Mucosa of stomach (tissue), 1 donor: Measurements from ENCODE around the gene PTPRE.
"Not testable (repeated sequence)": the region's sequence is repeated elsewhere in the genome, so short reads cannot be mapped to it uniquely, and the experiment has no call there.

Experiments used
- H3K27me3 ChIP-seq: one replicate; pipeline ENCODE4 v1.7.0; 2013; ENCODE audit warnings: mild to moderate bottlenecking, low read length; ENCODE audit not compliant: control insufficient read depth, insufficient read depth
- H3K36me3 ChIP-seq: one replicate; pipeline ENCODE4 v1.7.0; 2013; ENCODE audit warnings: low read length; ENCODE audit not compliant: control insufficient read depth, insufficient read depth
- H3K4me1 ChIP-seq: one replicate; pipeline ENCODE4 v1.7.0; 2013; ENCODE audit warnings: mild to moderate bottlenecking, low read length; ENCODE audit not compliant: control insufficient read depth, insufficient read depth
- H3K4me3 ChIP-seq: one replicate; pipeline ENCODE4 v1.7.0; 2013; ENCODE audit warnings: low read length
- H3K9ac ChIP-seq: one replicate; pipeline ENCODE4 v1.7.0; 2013; ENCODE audit warnings: mild to moderate bottlenecking, low read length, moderate library complexity
- H3K9me3 ChIP-seq: one replicate; pipeline ENCODE4 v1.7.0; 2013; ENCODE audit warnings: mild to moderate bottlenecking, low read length, moderate library complexity; ENCODE audit not compliant: control insufficient read depth
- donor health status: Pancreatic carcinoma.

PTPRE gene

DNA sequence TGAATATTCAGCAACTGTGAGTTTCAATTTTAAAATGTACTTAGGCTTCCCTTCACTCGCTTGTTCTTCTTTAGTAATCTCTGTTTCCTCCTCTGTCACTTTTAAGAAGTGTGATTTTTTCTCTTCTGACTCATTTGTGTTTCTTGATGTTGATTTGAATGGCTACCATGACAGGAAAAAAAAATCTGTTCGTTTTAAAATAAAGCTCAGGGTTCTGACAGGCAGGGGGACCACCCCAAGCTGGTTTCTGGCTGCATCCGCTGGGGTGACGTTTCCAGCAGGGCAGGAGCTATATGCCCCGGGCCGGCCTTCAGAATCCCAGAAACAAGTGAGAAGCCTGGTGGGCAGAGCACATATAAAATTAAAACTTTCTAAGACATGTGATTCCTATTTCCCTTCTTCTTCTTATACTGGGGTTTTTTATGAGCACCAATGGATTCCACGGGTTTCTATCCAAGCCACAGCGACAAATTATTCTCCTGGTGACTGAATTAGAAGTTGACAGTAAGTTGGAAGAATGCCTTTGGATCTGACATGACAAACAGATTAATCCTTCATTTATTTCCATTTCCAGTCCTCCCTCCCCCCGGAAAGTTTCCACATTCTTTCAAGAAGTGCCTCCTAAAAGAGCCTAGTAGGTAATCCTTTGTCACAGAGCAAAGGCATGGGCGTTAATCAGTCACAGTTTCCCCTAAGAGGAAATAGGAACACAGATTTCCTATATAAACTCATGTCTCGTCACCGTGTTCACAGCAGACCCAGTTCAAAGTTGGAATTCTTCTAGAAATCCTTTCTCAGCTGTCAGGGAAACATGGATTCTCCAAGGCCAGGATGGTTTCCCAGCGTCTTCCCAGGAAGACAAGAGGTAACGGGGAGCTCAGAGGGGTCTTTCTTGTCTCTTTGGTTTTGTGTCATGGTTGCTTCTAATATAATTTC is 79.9 kb downstream of the PTPRE start:
- Histone ChIP-seq H3K4me1 (peaks cover 22% of the 10 kb centered on the region), H3K27me3 (no peaks in the 10 kb centered on the region), H3K9ac (no peak overlapping the region), H3K36me3 (no peaks in the 10 kb centered on the region), H3K4me3 (no peak overlapping the region), H3K9me3 (no peaks in the 10 kb centered on the region)

DNA sequence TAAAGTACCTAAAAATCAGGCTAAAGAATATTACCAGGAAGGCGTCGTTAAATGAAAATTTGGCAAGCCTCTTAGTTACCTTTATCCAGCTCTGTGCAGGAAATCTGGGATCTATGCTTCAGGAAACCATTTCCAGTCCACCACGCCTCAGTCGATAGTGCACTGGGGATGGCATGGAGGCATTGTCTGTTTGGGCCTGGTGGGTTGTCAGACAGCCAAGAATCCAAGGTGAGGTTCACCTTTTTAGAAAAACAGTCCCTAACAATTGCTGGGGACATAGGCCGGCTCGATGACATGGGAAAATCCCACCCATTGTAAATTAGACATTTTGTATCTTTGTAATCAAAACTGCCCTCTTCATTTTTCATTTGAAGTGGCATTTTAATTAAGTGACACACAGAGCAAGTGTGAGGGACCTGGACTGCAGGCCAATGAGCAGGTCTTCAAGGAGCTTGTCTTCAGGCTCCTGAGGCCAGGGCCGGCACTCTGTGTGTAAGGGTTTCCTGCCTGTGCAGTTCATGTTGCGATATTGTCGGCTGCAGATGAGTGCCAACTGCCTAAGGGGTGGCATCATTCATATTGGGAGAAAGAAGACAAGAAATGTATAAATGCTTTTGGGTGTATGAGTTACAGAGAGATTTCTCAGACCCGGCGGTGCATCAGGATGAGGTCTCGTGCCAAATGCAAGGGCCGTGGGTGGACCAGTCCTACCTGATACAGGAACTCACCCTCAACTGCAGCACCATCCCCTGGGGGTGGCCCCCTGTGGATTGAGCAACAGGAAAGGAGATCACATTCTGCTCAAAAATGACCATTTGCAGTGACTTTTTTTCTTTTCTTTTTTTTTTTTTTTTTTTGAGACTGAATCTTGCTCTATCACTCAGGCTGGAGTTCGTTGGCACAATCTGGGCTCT is 80.8 kb downstream of the PTPRE start:
- Histone ChIP-seq H3K4me3 (no peak overlapping the region), H3K9me3 (no peaks in the 10 kb centered on the region), H3K36me3 (no peaks in the 10 kb centered on the region), H3K9ac (no peak overlapping the region), H3K27me3 (no peaks in the 10 kb centered on the region), H3K4me1 (peaks cover 23% of the 10 kb centered on the region)

DNA sequence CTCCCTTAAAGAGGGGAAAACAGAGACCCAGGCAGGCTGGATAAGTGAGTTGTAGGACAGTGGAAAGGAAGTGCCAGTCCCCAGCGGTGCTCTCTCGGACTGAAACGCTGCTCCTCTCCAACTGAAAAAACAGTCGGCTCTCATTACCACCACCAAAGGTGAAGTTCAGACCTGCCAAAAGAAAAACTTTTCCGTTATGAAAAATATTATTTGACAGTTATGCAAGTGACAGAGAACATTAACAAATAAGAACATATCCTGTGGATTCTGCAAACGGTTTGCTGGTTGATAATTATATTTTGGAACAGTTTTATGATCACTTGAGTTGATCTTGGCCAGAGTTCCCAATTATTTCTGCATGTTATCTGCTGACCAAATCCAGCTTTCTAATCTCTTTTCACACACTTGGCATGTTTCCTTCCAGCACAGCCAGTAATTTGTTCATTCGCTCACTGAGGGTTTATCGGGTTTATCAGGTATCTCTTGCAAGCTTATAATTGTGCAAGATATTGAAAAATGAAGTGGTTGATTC is 82.6 kb downstream of the PTPRE start:
- no peaks in the 10 kb centered on the region for H3K9me3 ChIP-seq

DNA sequence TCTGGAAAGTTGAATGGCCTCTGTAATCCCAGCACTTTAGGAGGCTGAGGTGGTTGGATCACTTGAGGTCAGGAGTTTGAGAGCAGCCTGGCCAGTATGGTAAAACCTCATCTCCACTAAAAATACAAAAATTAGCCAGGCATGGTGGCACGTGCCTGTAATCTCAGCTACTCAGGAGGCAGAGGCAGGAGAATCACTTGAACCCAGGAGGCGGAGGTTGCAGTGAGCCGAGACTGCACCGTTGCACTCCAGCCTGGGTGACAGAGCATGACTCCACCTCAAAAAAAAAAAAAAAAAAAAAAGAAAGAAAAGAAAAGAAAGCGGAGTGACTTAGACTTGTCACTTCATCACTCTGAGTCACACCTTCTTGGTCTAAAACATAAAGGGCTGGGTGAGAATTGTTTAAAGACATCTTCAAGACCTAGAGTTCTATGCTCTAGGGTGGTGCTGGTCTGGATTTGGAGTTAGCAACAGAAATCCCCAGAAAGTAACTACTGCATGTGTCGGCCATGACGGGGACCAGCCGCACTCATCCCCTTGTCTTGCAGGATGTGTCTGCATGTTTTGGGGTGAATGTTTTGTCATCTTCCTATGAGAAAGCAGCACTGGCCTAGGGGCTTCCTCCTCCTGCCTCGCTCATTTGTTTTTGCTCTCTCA is 83.4 kb downstream of the PTPRE start:
- H3K4me3 ChIP-seq, result not testable (repeated sequence)
- peaks cover 12% of the 10 kb centered on the region for H3K4me1 ChIP-seq

More for the DNA sequence above, 82.6 kb downstream of the PTPRE start:
- Histone ChIP-seq H3K36me3 (no peaks in the 10 kb centered on the region), H3K9ac (no peak overlapping the region), H3K27me3 (no peaks in the 10 kb centered on the region), H3K4me1 (peaks cover 12% of the 10 kb centered on the region), H3K4me3 (no peak overlapping the region)

GRCh38 chr10:127990846-127991542 is 84.1 kb downstream of the PTPRE start:
- Histone ChIP-seq H3K4me1 (peaks cover 12% of the 10 kb centered on the region), H3K4me3 (no peak overlapping the region), H3K27me3 (no peaks in the 10 kb centered on the region), H3K9ac (no peak overlapping the region), H3K9me3 (no peaks in the 10 kb centered on the region), H3K36me3 (no peaks in the 10 kb centered on the region)

More for the DNA sequence above, 83.4 kb downstream of the PTPRE start:
- not testable (repeated sequence) for H3K36me3 ChIP-seq, H3K9ac ChIP-seq, H3K9me3 ChIP-seq, H3K27me3 ChIP-seq

GRCh38 chr10:127991543-127992255 is 84.8 kb downstream of the PTPRE start:
- H3K4me1 ChIP-seq, result peaks cover 12% of the 10 kb centered on the region
- no peaks in the 10 kb centered on the region for H3K9me3 ChIP-seq
- H3K36me3 ChIP-seq, result no peaks in the 10 kb centered on the region
- H3K4me3 ChIP-seq, result no peak overlapping the region
- H3K9ac ChIP-seq, result no peak overlapping the region
- no peaks in the 10 kb centered on the region for H3K27me3 ChIP-seq

GRCh38 chr10:127992376-127992775 is 85.5 kb downstream of the PTPRE start:
- H3K9ac ChIP-seq, result no peak overlapping the region
- no peaks in the 10 kb centered on the region for H3K9me3 ChIP-seq
- no peak overlapping the region for H3K4me3 ChIP-seq
- no peaks in the 10 kb centered on the region for H3K27me3 ChIP-seq
- H3K36me3 ChIP-seq, result no peaks in the 10 kb centered on the region
- peaks cover 12% of the 10 kb centered on the region for H3K4me1 ChIP-seq

DNA sequence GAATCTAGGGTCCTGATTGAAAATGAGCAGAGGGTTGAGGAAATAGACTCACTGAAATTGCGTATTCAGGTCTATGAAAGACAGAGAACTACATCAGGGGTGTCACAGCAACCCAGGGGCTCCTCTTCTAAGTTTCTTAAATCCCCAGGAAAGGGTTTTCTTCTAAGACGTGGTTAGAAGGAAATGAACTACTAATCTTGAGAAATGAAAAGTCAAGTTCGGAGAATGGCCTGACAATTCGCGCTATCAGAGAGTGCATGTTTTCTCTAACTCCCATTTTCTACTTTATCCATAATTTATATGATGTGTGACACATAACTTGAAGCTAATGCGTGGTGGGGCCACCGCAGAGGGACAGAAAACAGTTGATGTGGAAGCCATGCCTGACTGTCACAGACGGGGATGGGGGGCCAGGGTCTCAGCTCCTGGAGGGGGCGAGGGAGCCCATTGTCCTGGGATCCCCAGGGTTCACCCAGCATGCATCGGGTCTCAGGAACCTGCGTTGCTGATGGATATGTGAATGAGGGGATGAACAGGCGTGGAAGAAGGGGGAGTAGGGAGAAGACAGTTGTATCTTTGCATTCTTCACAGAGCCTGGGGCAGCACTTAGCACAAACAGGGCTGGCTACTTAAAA is 86.3 kb downstream of the PTPRE start:
- H3K4me1 ChIP-seq, result peaks cover 12% of the 10 kb centered on the region
- H3K4me3 ChIP-seq, result no peak overlapping the region
- no peaks in the 10 kb centered on the region for H3K9me3 ChIP-seq
- H3K27me3 ChIP-seq, result no peaks in the 10 kb centered on the region
- no peak overlapping the region for H3K9ac ChIP-seq
- H3K36me3 ChIP-seq, result no peaks in the 10 kb centered on the region

DNA sequence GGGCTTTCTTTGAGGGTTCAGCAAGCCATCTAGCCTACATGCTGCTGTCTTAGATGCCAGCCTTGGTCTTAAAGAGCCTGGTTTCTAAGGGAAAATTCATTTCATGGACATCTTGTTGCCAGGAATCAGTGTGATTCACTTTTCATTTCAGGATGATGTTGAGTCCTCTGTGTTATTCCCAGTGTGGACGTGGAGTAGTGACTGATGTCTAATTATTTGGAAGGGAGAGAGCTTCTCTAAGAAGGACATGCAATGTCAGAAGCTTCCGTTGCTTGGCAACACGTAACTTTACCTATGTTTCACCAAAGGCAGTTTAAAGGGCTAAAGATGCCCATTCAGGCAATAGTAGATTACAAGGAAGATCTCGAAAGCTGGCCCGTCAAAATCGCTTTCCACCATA is 89.0 kb downstream of the PTPRE start:
- Histone ChIP-seq H3K36me3 (no peaks in the 10 kb centered on the region), H3K4me3 (no peak overlapping the region), H3K27me3 (no peaks in the 10 kb centered on the region), H3K9ac (no peak overlapping the region), H3K4me1 (peaks cover 4% of the 10 kb centered on the region), H3K9me3 (no peaks in the 10 kb centered on the region)

DNA sequence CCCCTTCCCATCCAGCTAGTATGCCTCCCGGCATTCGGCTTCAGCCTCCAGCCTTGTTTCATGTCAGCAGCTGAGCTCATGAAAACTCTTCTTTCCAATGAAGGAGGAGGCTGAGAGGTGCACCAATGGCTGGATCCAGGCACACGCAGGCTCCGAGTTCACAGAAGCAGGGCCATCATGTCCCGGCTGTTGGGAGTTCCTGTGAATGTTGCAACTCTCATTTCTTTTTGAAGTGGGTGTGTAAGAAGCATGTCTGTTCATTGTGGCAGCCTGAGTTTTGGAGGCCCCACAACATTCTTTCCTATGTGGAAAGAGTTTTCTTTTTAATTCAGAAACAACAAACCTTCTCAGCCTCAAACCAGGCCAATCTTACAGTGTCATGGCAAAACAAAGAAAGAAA is 89.7 kb downstream of the PTPRE start:
- Histone ChIP-seq H3K9ac (no peak overlapping the region), H3K27me3 (no peaks in the 10 kb centered on the region), H3K9me3 (no peaks in the 10 kb centered on the region), H3K4me1 (peaks cover 7% of the 10 kb centered on the region), H3K36me3 (no peaks in the 10 kb centered on the region), H3K4me3 (no peak overlapping the region)
